NCI-H146 treated with DMSO at 0.1 percent for 48 hours (cell line): ENCODE data around the gene NOL4L.
"Not testable (repeated sequence)": the region's sequence is repeated elsewhere in the genome, so short reads cannot be mapped to it uniquely, and the experiment has no call there.

Experiments
- DNase-seq: peaks from one replicate; lab custom pipeline; 2025; ENCODE audit not compliant: unreplicated experiment; lab: John Stamatoyannopoulos, UW

Gene NOL4L

DNA sequence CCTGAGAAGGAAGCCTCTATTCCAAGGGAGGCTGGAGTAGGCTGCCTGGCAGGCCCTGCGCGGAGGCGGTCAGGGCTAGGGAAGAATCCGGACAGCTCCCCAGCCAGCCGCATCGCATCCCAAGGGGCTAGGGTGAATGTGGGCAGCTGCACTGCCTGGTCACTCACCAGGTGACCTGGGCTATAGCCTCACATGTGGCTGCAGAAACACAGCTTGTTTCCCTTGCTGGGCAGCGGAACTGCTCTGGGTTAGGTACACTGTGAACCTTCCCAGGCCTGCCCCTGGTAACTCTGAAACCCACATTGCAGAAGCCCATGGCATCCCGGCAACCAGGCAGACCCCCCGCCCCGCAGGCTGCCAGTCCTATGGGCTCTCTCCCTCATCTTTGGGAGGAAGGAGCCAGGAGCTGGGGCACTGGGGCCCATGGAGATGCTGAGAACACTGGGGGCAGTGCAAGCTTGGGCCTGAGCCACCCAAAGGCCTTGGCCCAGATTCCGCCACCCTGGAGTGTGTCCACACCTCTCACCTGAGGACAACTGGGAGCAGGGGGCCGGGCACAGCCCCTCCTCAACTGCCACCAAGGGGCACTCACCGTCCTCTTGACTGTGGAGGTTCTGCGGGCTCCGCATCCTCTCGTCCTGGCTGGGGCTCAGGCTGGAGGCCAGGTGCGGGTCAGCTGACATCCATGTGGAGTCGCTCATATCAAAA is 111.0 kb downstream of the NOL4L start:
- DNase-seq, result no peak

DNA sequence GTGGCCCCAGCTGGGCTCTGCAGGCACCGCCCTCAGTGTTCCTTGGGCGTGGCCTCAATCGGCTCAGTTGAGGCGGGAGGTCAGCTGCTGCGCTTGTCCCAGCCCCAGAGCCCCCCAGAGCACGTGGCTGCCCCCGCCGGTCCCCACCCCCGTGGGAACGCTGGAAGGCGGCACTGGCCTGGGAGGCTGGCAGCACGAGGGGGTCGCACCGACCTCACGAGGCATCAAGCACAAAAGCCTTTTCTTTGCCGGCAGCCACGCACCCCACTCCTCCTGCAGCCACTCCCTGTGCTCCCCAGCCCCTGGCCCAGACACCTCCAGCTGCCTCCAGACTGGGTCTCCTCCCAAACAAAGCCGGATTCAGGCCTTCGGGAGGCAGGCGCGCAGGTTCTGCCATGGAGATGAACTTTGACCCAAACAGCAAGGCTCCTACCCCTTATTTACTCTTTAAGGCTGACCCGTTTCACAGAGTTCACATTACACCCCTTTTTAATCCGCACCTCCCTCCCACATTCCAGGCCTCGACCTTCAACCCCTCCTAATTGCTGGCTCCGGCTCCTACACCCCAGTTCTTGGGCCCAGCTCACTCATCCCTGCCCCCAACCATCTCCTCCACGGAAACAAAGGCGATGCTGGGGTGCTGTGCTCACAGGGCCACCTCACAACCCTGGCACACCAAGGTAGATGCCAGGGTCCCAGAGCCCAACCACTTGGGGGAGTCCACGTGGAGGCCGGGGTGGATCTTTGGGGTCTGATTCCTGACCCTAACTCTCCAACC is 111.7 kb downstream of the NOL4L start:
- DNase-seq, result no peak

DNA sequence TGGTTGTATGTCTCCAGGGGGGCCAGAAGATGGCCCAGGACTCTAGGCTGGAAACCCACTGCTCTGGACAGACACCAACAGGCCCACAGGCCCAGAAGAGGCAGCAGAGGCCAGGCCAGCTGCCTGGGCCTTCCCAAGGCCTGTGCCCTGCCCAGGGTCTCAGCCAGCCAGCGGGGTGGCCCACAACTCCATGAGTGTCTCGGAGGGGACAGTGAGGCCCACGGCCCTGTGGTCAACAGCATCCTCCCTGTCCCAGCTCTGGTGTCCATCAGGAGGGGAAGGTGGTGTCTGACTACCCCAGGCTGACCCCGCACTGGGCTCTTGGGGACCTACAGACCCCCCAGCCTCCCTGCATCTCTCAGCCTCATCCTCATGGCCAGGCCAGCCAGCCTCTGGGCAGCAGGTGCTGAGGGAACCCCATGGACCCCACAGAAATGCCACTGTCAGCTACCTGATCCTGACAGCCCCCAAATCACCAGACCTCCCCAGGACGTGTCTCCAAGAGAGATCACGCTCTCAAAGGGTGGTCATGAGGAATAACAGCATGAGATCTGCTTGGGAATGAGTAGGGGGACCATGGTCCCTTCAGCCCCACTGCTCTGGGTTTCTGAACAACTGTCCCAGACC is 112.4 kb downstream of the NOL4L start:
- no peak for DNase-seq

DNA sequence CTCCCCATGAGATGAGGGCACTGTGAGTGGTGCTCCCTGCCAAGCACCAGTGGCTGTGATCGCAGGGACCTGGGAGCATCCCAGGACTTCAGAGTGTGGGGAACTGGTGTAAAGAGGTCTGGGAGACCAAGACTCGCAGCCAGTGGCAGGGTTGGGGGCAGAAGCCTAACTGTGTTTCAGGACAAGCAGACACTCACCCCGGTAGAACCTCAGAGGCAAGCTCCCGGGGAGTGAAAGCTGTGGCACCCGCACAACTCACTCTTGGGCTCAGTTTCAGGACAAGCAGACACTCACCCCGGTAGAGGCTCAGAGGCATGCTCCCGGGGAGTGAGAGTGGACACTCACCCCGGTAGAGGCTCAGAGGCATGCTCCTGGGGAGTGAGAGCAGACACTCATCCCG is 114.2 kb downstream of the NOL4L start:
- no peak for DNase-seq

DNA sequence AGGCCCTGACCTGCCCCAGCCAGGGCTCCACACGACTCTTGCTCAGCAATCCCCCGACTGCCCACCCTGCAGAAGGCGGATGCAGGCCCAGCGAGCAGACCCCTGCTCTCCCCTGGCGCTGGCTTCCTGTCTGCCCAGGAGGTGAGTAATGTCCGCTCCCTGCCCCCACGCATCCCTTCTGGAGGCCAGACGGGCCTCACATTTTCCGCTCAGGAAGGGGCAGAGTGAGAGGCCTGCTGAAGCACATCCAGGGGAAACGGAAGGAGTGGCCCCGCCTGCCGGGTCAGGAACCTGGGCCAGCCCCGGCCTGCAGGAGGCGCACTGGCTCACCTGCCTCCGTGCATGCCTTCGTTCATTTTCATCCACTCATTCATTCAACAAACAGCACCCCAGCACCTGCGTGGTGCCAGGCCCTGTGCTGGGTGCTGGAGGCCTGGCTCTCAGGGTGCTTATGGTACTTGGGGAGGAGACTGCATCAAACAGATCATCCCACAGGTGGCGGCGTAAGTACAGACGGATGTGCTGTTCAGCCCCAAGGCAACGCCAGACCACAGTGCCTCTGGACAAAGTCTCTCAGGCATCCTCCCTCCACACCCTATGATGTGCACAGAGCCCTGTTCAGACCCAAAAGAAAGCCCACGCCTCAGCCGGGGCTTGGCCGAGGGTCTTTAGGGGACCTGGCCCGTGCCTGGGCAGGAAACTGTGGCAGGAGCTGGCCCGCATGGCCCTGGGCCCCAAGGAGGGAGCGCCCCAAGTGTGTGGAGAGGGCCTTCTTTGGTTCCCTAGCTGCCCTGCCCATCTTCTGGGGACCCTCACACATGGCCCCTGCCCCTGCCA is 114.9 kb downstream of the NOL4L start:
- DNase-seq, result no peak

DNA sequence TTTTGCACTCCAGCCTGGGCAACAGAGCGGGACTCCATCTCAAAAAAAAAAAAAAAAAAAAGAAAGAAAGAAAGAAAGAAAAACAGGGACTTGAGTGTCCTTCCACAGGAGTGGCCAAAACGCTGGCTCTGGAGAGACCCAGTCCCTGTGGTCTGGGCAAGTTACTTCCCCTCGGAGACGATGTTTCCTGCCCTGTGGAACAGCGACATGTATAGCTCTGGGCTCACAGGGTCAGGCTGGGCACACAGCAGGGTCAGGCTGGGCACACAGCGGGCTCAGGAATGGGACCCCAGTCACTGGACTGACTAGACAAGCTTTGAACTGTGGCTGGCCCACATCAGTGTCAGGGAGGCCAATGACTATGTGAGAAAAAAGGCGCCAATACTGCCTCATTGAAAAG is 116.3 kb downstream of the NOL4L start:
- DNase-seq, result no peak

DNA sequence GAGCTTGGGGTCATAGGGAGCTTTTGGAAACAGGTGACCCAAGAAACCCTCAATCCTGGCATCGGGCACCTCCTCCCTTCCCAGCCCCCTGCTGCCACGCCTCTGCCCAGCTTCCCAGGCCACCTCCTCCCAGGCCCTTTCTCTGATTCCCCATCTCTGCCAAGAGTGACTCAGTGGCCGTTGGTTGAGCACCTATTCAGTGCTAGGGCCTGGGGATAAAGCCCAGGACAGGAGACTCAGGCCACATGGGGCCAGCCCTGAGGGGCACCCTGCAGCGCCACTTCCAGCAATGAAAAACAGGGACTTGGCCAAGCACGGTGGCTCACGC is 116.9 kb downstream of the NOL4L start:
- no peak for DNase-seq

DNA sequence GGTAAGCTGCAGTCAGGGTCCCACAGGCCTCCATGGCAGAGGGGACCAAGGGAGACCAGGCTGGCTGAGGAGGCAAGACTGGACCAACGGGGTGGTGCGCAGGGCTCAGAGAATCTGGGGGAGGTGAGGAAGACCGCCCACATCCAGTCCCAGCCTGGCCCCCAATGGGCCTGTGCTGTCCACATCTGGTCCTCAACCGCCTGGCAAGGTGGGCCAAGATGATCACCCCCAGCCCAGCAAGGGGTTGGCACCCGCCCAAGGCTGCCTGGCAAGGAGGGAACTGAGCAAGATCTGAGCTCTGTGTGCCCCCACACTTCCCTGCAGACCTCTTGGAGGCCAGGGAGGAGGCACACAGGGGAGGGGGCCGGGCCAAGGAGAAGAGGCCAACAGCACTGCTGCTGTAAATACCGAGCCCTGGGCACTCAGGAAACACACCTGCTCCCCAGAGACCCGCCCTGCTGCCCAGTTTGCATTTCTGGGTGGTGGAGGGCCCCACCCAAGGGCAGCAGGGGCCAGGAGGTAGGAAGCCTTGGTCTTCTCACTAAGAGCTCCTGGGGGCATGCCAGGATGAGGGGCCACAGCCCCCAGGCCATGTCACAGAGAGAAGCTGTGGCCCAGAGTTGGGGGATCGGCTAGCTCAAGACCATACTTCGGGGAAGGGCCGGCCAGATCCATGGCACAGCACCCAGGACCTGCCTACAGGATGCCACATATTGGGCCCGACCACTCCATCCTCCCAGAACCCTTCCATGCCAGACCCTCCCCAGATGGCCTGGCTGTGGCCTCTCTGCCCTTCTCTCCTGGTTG is 117.4 kb downstream of the NOL4L start:
- DNase-seq, result no peak

DNA sequence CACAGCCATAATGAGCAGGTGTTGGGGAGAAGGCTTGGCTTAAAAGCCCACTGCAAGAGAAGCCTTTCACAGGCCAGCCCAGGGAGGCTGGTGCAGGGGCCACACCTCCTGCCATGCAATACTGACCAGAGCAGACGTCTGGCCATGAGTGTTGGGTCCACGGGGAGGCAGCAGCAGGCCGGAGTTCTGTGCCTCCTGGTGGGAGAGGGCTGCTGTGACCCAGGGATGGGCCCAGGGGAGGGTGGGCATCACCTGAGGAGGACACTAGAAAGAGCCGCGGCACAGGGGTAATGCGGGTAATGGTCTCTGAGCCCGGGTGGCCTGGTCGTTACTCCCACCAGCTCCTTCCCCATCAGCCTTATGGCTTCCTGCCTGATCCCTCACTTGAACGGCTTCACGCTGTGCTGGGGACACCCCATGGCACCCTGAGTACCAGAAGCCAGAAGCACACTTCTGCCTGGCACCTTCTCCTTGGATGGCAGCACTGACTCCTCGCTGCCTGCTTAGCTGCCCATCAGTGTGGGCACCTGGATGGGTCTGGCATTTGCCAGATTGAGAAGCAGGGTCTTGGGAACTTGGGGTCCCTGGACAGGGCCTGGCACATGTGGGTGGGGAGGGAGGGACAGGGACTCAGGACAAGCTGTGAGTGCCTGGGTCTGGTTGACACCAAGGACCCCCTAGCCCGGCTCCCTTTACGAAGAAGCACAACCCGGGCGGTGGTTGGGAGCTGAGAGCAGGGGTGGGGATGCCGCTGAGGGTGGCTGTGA is 118.2 kb downstream of the NOL4L start:
- DNase-seq, result no peak

DNA sequence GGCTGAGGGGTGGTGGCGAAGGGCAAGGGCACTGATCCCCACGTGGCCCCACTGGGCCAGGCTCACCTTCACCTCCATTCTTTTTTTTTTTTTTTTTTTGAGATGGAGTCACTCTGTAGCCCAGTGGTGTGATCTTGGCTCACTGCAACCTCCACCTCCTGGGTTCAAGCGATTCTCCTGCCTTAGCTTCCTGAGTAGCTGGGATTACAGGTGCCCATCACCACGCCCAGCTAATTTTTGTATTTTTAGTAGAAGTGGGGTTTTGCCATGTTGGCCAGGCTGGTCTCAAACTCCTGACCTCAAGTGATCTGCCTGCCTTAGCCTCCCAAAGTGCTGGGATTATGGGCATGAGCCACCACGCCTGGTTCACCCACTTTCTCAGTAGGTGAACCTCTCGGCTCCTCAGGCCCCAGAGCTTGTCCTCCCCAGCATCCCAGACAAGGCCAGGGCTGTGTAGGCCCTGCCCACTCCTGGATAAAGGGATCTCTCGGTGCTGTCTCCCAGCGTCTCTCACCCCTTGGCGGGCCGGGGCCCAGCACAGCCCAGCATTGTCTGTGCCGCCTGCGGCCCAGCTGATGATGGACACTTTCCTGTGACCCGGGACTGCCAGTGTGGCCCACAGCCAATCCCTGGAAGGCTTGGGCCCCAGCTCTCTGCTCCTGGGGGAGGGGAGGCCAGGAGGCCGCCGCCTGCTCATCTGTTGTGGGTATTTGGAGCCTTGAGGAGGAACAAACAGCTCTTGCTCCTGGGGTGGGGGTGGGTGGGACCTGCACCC is 119.0 kb downstream of the NOL4L start:
- not testable (repeated sequence) for DNase-seq

DNA sequence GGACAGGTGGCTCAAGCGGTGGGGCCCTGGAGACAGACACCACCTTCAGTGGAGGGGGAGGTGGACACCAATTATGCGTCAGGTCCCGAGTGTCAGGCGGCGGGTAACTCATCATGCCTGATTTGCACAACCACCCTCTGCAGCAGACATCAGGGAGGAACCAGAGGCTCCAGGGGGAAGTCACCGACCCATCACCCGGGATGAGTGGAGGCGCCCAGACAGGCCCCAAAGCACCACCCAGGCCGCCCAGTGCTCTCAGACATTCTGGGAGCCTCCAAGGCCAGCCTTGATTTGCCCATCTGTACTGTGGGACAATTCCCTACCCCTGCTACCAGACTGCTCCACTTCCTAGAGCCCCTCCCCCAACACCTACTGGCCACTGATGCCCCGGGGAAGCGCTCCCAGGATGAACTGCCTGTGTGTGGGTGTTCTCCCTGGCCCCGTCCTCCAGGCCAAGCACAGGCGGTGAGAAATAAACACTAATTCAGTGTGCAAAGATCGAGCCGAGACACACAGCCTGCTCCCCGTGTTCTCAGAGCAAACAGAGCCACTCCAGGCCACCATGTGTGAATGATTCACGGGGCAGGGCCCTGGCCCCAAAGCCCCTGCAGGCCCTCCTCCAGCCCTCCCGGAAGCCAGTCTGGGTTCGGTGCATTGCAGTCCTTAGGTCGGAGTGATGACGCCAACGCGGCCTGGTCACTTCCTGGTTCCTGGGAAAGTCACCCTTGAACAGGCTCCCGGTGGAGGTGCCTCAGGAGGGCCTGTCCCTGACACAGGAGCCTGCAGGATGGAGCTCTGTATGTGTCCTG is 119.8 kb downstream of the NOL4L start:
- no peak for DNase-seq

DNA sequence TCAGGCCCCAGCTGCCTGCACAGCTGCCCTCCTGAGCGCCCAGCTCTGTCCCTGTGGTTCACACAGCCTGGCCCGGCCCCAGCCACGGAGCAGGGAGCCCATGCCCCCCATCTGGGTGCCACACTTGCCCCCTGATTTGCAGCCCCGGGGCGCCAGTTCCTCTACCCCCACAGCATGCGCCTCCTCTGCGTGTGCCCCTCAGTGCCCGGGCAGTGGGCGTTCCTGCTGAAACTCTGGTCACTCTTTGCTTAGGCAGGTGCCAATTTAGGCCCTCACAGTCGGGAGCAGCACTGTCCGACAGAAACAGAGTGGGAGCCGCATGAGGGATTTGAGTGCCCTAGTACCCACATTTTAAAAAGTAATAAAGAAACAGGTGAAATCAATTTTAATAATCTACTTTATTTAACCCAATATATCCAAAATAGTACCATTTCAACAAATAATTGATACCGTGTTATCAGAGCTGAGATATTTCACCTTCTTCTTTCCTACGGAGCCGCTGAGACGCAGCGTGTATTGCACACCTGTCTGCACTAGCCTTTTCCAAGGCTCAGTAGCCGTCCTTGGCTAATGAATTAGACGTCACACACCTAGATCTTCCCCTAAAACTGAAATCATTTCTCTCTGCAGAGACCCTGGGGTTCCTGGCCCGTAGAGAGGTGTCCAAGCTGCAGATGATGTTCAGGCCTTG is 120.6 kb downstream of the NOL4L start:
- DNase-seq, result no peak

DNA sequence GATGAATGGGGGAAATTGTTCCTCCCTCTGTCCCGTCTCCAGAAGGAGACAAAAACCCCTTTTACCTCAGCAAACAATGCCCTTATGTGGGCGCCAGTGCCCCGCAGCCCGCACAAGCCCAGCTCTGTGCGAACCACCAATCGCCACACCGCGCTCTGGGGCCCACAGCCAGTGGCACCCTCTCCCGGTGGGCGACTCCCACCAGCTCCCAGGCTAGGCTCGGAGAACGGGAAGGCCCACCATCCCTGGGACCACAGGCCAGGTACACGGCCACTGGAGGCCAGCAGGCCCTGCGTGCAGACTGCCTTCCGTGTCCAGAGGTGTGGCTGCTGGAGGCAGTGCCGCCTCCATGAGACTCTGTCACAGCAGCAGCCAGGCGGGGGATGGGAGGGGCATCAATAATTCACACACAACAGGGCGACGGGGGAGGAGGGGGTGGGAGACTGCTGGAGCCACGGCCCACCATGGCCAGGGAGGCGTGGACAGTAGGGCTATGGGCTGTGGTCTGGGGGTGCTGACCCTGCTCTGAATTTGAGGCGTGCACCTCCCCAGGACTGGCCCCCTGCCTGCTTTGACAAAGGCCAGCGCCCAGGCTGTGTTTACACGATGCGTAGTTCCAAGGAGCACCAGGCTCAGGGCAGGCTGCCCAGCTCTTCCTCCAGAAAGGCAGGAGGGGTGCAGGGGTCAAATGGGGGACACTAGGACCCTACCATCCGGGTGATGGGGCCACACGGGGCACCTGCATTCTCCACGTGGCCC is 121.3 kb downstream of the NOL4L start:
- DNase-seq, result no peak

DNA sequence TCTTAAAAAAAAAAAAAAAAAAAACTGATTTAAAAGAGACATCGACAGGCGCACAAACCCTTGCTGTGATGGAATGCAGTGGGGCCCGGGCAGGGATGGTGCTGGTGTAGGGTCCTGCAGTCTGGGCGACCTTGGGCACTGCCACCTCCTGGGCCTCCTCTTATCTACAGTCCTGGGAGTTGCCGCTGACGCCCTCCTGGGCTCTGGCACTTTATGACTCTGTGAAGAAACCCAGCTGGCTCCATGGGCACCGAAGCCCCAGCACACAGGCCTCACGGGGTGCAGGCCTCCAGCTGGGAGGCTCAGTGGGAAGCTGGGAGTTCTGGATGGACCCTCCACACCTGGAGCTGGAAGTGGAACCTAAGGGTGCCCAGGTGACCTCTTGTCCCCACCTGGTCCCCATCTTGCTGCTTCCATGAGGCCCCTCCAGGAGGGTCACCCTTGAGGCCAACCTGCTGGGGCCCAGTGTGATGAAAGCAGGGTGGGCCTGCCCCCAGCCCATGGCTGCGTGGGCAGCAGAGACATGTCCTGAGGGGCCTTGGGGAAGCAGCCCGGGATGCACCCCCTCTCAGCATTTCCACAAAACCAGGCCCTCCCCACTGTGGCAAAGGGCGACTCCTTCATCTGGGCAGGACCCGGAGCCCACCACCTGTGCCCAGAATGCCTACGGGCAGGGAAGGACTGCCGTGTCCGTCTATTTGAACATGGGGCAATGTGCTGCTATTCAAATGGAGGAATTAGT is 122.1 kb downstream of the NOL4L start:
- no peak for DNase-seq

DNA sequence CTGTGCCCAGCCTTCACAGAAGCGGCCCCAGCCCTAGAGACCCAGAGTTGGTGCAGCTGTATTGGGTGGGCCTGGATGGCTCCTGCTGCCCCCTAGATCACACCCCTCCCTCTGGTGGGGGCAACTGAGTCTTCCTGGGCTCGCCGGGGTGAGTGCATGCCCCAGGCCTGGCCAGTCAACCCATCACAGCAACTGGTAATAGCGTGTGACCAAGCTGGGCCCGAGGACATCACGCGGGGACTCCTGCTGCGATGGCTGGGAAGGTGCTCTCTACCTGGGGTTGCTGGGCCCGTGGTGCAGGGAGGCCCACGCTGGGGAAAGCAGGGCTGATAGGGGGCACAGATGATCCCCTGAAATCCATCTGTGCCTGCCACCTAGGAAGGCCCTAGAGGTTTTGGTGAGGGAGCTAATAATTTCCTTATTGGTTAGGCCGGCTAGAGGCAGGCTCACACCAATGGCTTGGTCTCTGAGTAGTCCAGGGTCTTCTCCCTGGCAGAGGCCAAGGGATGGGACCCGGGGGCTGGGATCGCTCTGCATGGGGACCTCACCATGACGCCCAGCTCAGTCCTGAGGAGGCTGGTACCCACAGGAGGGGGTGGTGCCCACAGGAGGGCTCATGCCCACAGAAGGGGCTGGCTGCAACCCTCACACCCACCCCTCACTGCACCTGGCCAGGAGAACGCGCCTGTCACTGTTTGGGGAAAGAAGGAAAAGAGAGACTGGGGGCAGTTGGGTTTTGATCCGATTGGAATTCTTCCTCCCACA is 123.1 kb downstream of the NOL4L start:
- no peak for DNase-seq
